Mesenchymal stem cell (in vitro differentiated cells and primary cell): Measurements from ENCODE around the gene PTPRH.

Source experiments
- DNase-seq: peaks from one replicate; pipeline ENCODE4 v3.0.0-alpha.2; 2013
- H2AFZ ChIP-seq: one replicate; pipeline ENCODE4 v1.6.1; 2013; ENCODE audit warnings: low read depth, mild to moderate bottlenecking, control low read depth, inconsistent platforms, low read length, moderate library complexity
- H2AK5ac ChIP-seq: 2 replicates; pipeline ENCODE4 v1.6.1; 2013; ENCODE audit warnings: low read length, moderate library complexity, mild to moderate bottlenecking, inconsistent platforms; ENCODE audit not compliant: severe bottlenecking
- H2BK120ac ChIP-seq: one replicate; pipeline ENCODE4 v1.6.1; 2013; ENCODE audit warnings: low read depth, mild to moderate bottlenecking, inconsistent platforms, low read length, moderate library complexity
- H2BK12ac ChIP-seq, 2 experiments: one replicate each; pipeline ENCODE4 v1.6.1; 2013; ENCODE audit warnings: inconsistent platforms in 2 of 2, low read length in 2 of 2, mild to moderate bottlenecking in 2 of 2, moderate library complexity in 2 of 2, control low read depth in 1 of 2
- H2BK15ac ChIP-seq: one replicate; pipeline ENCODE4 v1.6.1; 2013; ENCODE audit warnings: mild to moderate bottlenecking, low read depth, inconsistent platforms; ENCODE audit not compliant: poor library complexity, severe bottlenecking
- H2BK5ac ChIP-seq: 2 replicates; pipeline ENCODE4 v1.6.1; 2013; ENCODE audit warnings: low read depth, mild to moderate bottlenecking, low read length, control low read depth, inconsistent platforms; ENCODE audit not compliant: poor library complexity, severe bottlenecking
- H3K14ac ChIP-seq, 2 experiments: one replicate each; pipeline ENCODE4 v1.6.1; 2013; ENCODE audit warnings: inconsistent platforms in 2 of 2, low read length in 2 of 2, control low read depth in 1 of 2, mild to moderate bottlenecking in 1 of 2, moderate library complexity in 1 of 2
- H3K18ac ChIP-seq, 2 experiments: one replicate each; pipeline ENCODE4 v1.6.1; 2013; ENCODE audit warnings: inconsistent platforms in 2 of 2, low read length in 2 of 2, control low read depth in 1 of 2, low read depth in 1 of 2, mild to moderate bottlenecking in 1 of 2
- H3K23ac ChIP-seq, 2 experiments: one replicate each; pipeline ENCODE4 v1.6.1; 2013; ENCODE audit warnings: inconsistent platforms in 2 of 2, low read length in 2 of 2, mild to moderate bottlenecking in 2 of 2, moderate library complexity in 2 of 2, control low read depth in 1 of 2
- H3K27ac ChIP-seq: 2 replicates; pipeline ENCODE4 v1.5.1; 2013; ENCODE audit warnings: mild to moderate bottlenecking, moderate library complexity, low read length, control low read depth, inconsistent platforms; ENCODE audit not compliant: poor library complexity, severe bottlenecking
- H3K27me3 ChIP-seq, 2 experiments: 2 replicates each; pipeline versions ENCODE4 v1.6.1 to v1.7.0; 2013; ENCODE audit warnings: low read length in 2 of 2, mild to moderate bottlenecking in 2 of 2, moderate library complexity in 2 of 2, control low read depth in 1 of 2, inconsistent platforms in 1 of 2; ENCODE audit not compliant: control insufficient read depth in 1 of 2, insufficient read depth in 1 of 2
- H3K36me3 ChIP-seq, 2 experiments: 2 replicates each; pipeline versions ENCODE4 v1.6.1 to v1.7.0; 2013; ENCODE audit warnings: low read length in 2 of 2, control low read depth in 1 of 2, inconsistent platforms in 1 of 2, low read depth in 1 of 2, mild to moderate bottlenecking in 1 of 2; ENCODE audit not compliant: insufficient read depth in 2 of 2, control insufficient read depth in 1 of 2
- H3K4ac ChIP-seq, 2 experiments: one replicate each; pipeline ENCODE4 v1.6.1; 2013; ENCODE audit warnings: inconsistent platforms in 2 of 2, low read length in 2 of 2, mild to moderate bottlenecking in 2 of 2, moderate library complexity in 2 of 2, control low read depth in 1 of 2, low read depth in 1 of 2
- H3K4me1 ChIP-seq: 2 replicates; pipeline ENCODE4 v1.6.1; 2013; ENCODE audit warnings: low read depth, low read length, control low read depth; ENCODE audit not compliant: control insufficient read depth, insufficient read depth
- H3K4me2 ChIP-seq: 2 replicates; pipeline ENCODE4 v1.6.1; 2013; ENCODE audit warnings: low read length, mild to moderate bottlenecking, inconsistent platforms; ENCODE audit not compliant: poor library complexity, severe bottlenecking
- H3K4me3 ChIP-seq, 2 experiments: 2 replicates each; pipeline versions ENCODE4 v1.5.1 to v1.7.0; 2013; ENCODE audit warnings: low read length in 2 of 2, mild to moderate bottlenecking in 2 of 2, control low read depth in 1 of 2, low read depth in 1 of 2; ENCODE audit not compliant: insufficient read depth in 1 of 2
- H3K79me1 ChIP-seq: replicated peaks from 2 replicates; pipeline ENCODE4 v1.6.1; 2013; ENCODE audit warnings: mild to moderate bottlenecking, control low read depth, low read length, inconsistent platforms; ENCODE audit not compliant: poor library complexity, severe bottlenecking
- H3K9ac ChIP-seq: 2 replicates; pipeline ENCODE4 v1.7.0; 2013; ENCODE audit warnings: mild to moderate bottlenecking, low read length, moderate library complexity
- H3K9me3 ChIP-seq: 2 replicates; pipeline ENCODE4 v1.7.0; 2013; ENCODE audit warnings: mild to moderate bottlenecking, low read length; ENCODE audit not compliant: control insufficient read depth
- H4K8ac ChIP-seq: one replicate; pipeline ENCODE4 v1.6.1; 2013; ENCODE audit warnings: inconsistent platforms, mild to moderate bottlenecking, low read length, moderate library complexity
- H4K91ac ChIP-seq: one replicate; pipeline ENCODE4 v1.6.1; 2013; ENCODE audit warnings: mild to moderate bottlenecking, low read length, inconsistent platforms
- WGBS: methylation state at CpG from one replicate; pipeline ENCODE4 v1.1.7; 2013; ENCODE audit warnings: mixed read lengths; 5-methylcytosine and 5-hydroxymethylcytosine counted together

The PTPRH gene

GRCh38 chr19:55216461-55217198 is 7.3 kb upstream of the PTPRH start:
- peak; percentile 100 for DNase-seq
- H3K23ac ChIP-seq: no peak overlapping the region
- no peak overlapping the region for H2AK5ac ChIP-seq
- H3K4me2 ChIP-seq: peak overlapping the region; percentile 85
- peak overlapping the region; percentile 59 to 93 for H2BK12ac ChIP-seq
- H3K4me1 ChIP-seq: peaks cover 11% of the 10 kb centered on the region
- peak overlapping the region; percentile 42 to 60 for H3K4ac ChIP-seq
- H4K91ac ChIP-seq: peak overlapping the region; percentile 95
- 4% methylated on average over 33 of the region's 36 CpGs for whole genome bisulfite sequencing
- peak overlapping the region; percentile 85 to 87 for H3K18ac ChIP-seq
- H3K79me1 ChIP-seq: no peaks in the 10 kb centered on the region
- no peak overlapping the region for H3K14ac ChIP-seq
- peak overlapping the region; percentile 42 for H2BK120ac ChIP-seq
- peak overlapping the region; percentile 37 for H2BK5ac ChIP-seq
- peak overlapping the region; percentile 87 for H2BK15ac ChIP-seq
- no peak overlapping the region for H2AFZ ChIP-seq
- peak overlapping the region; percentile 47 to 82 for H3K4me3 ChIP-seq
- H3K27me3 ChIP-seq: no peaks in the 10 kb centered on the region
- peak overlapping the region; percentile 80 for H3K9ac ChIP-seq
- peaks cover 7% of the 10 kb centered on the region for H3K9me3 ChIP-seq
- H4K8ac ChIP-seq: peak overlapping the region; percentile 35
- H3K27ac ChIP-seq: peak overlapping the region; percentile 78
- H3K36me3 ChIP-seq: no peaks in the 10 kb centered on the region

- Histone ChIP-seq H3K4me3 (no peak overlapping the region), H3K36me3 (no peaks in the 10 kb centered on the region), H3K9ac (no peak overlapping the region), H3K79me1 (no peaks in the 10 kb centered on the region), H3K23ac (no peak overlapping the region), H3K27me3 (no peaks in the 10 kb centered on the region), H2AK5ac (no peak overlapping the region), H2BK15ac (no peak overlapping the region), H2BK5ac (no peak overlapping the region), H2BK12ac (no peak overlapping the region), H4K91ac (no peak overlapping the region), H3K18ac (no peak overlapping the region), H3K4ac (no peak overlapping the region), H2BK120ac (no peak overlapping the region), H3K4me2 (no peak overlapping the region), H3K14ac (no peak overlapping the region), H3K9me3 (peaks cover 7% of the 10 kb centered on the region), H3K4me1 (peaks cover 26% of the 10 kb centered on the region), H2AFZ (no peak overlapping the region), H3K27ac (no peak overlapping the region), H4K8ac (no peak overlapping the region)
- no peak for DNase-seq
- 90% methylated on average over 7 of the region's 7 CpGs for WGBS
Observed at GRCh38 chr19:55213547-55213946, 4.2 kb upstream of the PTPRH start.

DNA sequence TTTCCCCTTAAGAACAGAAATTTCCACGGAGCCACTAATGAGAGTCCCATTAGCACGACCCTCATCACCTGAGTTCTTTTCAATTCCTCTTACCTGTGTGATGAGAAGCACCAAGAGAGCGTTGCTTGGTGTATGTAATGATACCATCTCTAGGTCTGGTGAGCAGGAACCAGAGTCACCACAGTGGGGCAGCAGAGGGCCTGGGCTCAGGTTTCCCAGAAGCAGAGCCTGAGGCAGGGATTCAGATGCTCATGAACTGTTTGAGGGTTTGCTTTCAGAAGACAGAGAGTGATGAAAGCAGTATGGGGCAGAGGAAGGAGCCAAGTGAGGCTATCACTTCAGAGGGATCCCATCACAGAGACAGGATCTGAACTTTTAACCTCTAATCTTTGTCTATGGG is 3.1 kb upstream of the PTPRH start:
- WGBS: 87% methylated on average over 2 of the region's 3 CpGs
- Histone ChIP-seq H3K27ac (no peak overlapping the region), H2BK120ac (no peak overlapping the region), H2BK5ac (no peak overlapping the region), H3K9ac (no peak overlapping the region), H2BK12ac (no peak overlapping the region), H3K4me2 (no peak overlapping the region), H2AK5ac (no peak overlapping the region), H2AFZ (no peak overlapping the region), H3K27me3 (no peaks in the 10 kb centered on the region), H3K79me1 (no peaks in the 10 kb centered on the region), H3K9me3 (peaks cover 7% of the 10 kb centered on the region), H3K18ac (no peak overlapping the region), H3K4me1 (peaks cover 26% of the 10 kb centered on the region), H2BK15ac (no peak overlapping the region), H3K23ac (no peak overlapping the region), H4K91ac (no peak overlapping the region), H3K14ac (no peak overlapping the region), H3K36me3 (no peaks in the 10 kb centered on the region), H3K4ac (no peak overlapping the region), H3K4me3 (no peak overlapping the region), H4K8ac (no peak overlapping the region)
- no peak for DNase-seq

GRCh38 chr19:55209693-55210472 is 582 bp upstream of the PTPRH start:
- no peak overlapping the region for H3K9ac ChIP-seq
- no peak overlapping the region for H3K4ac ChIP-seq
- H3K9me3 ChIP-seq: peaks cover 7% of the 10 kb centered on the region
- H3K23ac ChIP-seq: no peak overlapping the region
- no peaks in the 10 kb centered on the region for H3K79me1 ChIP-seq
- H3K4me1 ChIP-seq: peaks cover 25% of the 10 kb centered on the region
- H3K18ac ChIP-seq: no peak overlapping the region
- no peak overlapping the region for H2AK5ac ChIP-seq
- peak; percentile 87 for DNase-seq
- no peak overlapping the region for H3K4me3 ChIP-seq
- H2BK120ac ChIP-seq: no peak overlapping the region
- H2BK12ac ChIP-seq: peak overlapping the region in 1 of 2 experiments; percentile 23
- no peak overlapping the region for H3K27ac ChIP-seq
- H3K4me2 ChIP-seq: no peak overlapping the region
- H4K8ac ChIP-seq: no peak overlapping the region
- 62% methylated on average over 16 of the region's 17 CpGs for WGBS
- H2BK15ac ChIP-seq: no peak overlapping the region
- peaks cover 0 to 4% of the 10 kb centered on the region in 2 experiments for H3K36me3 ChIP-seq
- H4K91ac ChIP-seq: no peak overlapping the region
- peaks cover 0 to 5% of the 10 kb centered on the region in 2 experiments for H3K27me3 ChIP-seq
- H2BK5ac ChIP-seq: no peak overlapping the region
- H3K14ac ChIP-seq: no peak overlapping the region
- H2AFZ ChIP-seq: no peak overlapping the region
